ENCODE data around the gene CLDN9.

Gene CLDN9

DNA sequence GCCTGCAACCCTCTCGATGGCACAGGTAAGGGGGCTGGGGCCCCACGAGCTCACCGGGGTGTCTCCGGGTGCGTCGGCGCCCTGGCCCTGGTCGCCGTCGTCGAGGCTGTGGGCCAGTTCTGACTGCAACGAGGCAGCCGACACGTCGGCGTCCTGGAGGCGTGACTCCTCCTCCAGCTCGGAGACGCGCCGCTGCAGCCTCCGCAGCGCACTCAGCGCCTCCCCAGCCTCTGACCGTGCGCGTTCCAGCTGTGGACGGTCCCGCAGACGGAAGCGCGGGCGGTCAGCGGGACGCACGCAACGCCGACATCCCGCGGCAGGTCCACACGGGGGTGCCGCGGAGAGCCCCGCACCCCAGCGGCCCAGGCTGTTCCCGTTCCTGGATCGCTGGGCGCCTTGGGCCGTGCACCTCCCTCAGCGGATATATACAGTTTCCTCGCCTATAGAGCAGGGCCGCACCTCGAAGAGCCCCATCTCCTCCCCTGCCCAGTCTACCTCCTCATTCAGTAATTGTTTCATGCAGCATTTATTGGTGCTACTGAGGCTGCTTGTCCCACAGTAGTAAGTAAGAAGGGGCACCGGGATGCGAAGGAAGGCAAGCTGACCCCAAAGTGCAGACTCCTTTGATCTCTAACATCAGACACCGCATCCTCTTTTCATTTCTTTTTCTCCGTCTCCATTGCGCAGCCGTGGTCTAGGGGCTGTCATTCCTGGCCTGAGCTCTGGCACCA, 16.9 kb downstream of the CLDN9 start:
- Histone ChIP-seq H3K9me3 (ENCODE audit: control insufficient read depth, insufficient read depth, low read length) (no peaks in the 10 kb centered on the region), H3F3A (ENCODE audit: control insufficient read depth, insufficient read depth) (0 out of 2 replicates have a peak, but pooled peaks cover 2% of the 10 kb centered on the region), H3K27me3 (ENCODE audit: control insufficient read depth, low read length) (peaks cover 52% of the 10 kb centered on the region), H4K20me1 (ENCODE audit: control insufficient read depth, insufficient read depth, low read depth, low read length) (no peaks in the 10 kb centered on the region; the same call in 1 of the 2 replicates), H3K79me2 (ENCODE audit: control insufficient read depth, low read length) (peaks cover 5% of the 10 kb centered on the region), H3K4me1 (ENCODE audit: control insufficient read depth, low read length) (peaks cover 16% of the 10 kb centered on the region), H3K27ac (ENCODE audit: low read depth, low read length) (no peak overlapping the region), H3K4me2 (ENCODE audit: low read length) (no peak overlapping the region), H3K4me3 (ENCODE audit: low read length) (no peak overlapping the region), H3K36me3 (ENCODE audit: control insufficient read depth, low read length) (peaks cover 19% of the 10 kb centered on the region), H3K9me2 (replicated peaks; ENCODE audit: control insufficient read depth, low read length) (no peaks in the 10 kb centered on the region)
- TF ChIP-seq, protein P1, sequence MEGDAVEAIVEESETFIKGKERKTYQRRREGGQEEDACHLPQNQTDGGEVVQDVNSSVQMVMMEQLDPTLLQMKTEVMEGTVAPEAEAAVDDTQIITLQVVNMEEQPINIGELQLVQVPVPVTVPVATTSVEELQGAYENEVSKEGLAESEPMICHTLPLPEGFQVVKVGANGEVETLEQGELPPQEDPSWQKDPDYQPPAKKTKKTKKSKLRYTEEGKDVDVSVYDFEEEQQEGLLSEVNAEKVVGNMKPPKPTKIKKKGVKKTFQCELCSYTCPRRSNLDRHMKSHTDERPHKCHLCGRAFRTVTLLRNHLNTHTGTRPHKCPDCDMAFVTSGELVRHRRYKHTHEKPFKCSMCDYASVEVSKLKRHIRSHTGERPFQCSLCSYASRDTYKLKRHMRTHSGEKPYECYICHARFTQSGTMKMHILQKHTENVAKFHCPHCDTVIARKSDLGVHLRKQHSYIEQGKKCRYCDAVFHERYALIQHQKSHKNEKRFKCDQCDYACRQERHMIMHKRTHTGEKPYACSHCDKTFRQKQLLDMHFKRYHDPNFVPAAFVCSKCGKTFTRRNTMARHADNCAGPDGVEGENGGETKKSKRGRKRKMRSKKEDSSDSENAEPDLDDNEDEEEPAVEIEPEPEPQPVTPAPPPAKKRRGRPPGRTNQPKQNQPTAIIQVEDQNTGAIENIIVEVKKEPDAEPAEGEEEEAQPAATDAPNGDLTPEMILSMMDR (IDR thresholded peaks at IDR 0.05; ENCODE audit: low read depth, low read length, poor library complexity, severe bottlenecking), result no peak
- TF ChIP-seq EZH2phosphoT487 (IDR thresholded peaks at IDR 0.05; ENCODE audit: borderline replicate concordance, low read length), result no peak

DNA sequence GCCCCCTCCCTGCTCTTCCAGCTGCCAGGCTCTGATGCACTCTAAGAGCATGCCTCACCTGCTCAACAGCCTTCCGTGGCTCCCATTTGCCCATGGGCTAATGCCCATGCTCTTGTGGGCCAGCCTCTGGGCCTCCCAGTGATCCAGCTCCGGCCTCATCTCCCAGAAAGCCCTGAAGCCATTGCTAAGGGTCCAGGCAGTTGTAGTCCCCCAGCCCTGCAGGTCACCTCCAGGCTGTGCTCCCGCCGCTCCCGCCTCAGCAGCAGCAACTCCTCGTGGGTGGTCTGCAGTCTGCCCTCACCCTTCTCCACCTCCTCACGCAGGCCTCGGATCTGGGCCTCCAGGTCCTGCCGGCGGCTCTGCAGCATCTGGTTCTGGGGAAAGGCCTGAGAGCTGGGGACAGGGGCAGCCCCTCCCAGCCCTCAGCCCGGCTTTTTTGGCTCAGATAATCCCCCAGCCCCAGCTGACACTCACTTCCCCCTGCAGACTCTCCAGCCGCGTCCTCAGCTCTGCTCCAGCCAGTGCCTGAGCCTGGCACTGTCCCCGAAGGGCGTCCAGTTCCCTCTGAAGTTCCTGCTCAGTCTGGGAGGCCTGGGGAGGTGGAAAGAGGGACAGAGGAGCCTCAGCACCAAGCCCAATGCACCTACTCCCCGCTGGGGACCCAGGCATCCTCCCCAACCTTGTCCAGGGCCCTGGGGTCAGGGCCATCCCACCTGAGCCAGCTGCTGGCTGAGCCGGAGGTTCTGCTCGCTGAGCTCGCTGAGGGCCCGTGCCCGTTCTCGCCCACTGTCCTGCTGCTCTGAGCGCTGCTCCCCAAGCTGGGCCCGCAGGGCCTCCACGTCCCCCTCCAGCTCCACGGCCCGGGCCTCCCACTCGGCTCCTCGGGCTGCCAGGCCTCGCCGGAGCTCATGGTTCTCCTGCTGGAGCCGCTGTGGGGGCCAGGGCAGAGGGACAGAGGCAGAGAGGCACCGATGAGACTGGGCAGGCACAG, 17.8 kb downstream of the CLDN9 start:
- Histone ChIP-seq H3K9me2 (replicated peaks; ENCODE audit: control insufficient read depth, low read length) (no peaks in the 10 kb centered on the region), H3K27ac (ENCODE audit: low read depth, low read length) (no peak overlapping the region), H3K27me3 (ENCODE audit: control insufficient read depth, low read length) (peaks cover 58% of the 10 kb centered on the region), H3K79me2 (ENCODE audit: control insufficient read depth, low read length) (no peaks in the 10 kb centered on the region), H4K20me1 (ENCODE audit: control insufficient read depth, insufficient read depth, low read depth, low read length) (no peaks in the 10 kb centered on the region; the same call in 1 of the 2 replicates), H3K9me3 (ENCODE audit: control insufficient read depth, insufficient read depth, low read length) (no peaks in the 10 kb centered on the region), H3K4me3 (ENCODE audit: low read length) (no peak overlapping the region), H3K36me3 (ENCODE audit: control insufficient read depth, low read length) (peaks cover 19% of the 10 kb centered on the region), H3F3A (ENCODE audit: control insufficient read depth, insufficient read depth) (0 out of 2 replicates have a peak, but pooled peaks cover 2% of the 10 kb centered on the region), H3K4me2 (ENCODE audit: low read length) (no peak overlapping the region), H3K4me1 (ENCODE audit: control insufficient read depth, low read length) (peaks cover 16% of the 10 kb centered on the region)
- TF ChIP-seq, protein P1 (IDR thresholded peaks at IDR 0.05; ENCODE audit: low read depth, low read length, poor library complexity, severe bottlenecking), result no peak
- TF ChIP-seq EZH2phosphoT487 (IDR thresholded peaks at IDR 0.05; ENCODE audit: borderline replicate concordance, low read length), result no peak

- 0 out of 2 replicates have a peak, but pooled peaks cover 2% of the 10 kb centered on the region for H3F3A ChIP-seq (ENCODE audit: control insufficient read depth, insufficient read depth)
- H3K36me3 ChIP-seq (ENCODE audit: control insufficient read depth, low read length), result no peaks in the 10 kb centered on the region
- H3K9me3 ChIP-seq (ENCODE audit: control insufficient read depth, insufficient read depth, low read length), result no peaks in the 10 kb centered on the region
- H3K9me2 ChIP-seq (replicated peaks; ENCODE audit: control insufficient read depth, low read length), result no peaks in the 10 kb centered on the region
- H3K4me3 ChIP-seq (ENCODE audit: low read length), result no peak overlapping the region
- no peak overlapping the region for H3K27ac ChIP-seq (ENCODE audit: low read depth, low read length)
- H3K79me2 ChIP-seq (ENCODE audit: control insufficient read depth, low read length), result no peaks in the 10 kb centered on the region
- TF ChIP-seq, protein P1 (IDR thresholded peaks at IDR 0.05; ENCODE audit: low read depth, low read length, poor library complexity, severe bottlenecking), result no peak
- TF ChIP-seq EZH2phosphoT487 (IDR thresholded peaks at IDR 0.05; ENCODE audit: borderline replicate concordance, low read length), result peak; percentile 56; the same call in 1 of the 2 replicates
- H3K4me1 ChIP-seq (ENCODE audit: control insufficient read depth, low read length), result peaks cover 23% of the 10 kb centered on the region
- peaks cover 80% of the 10 kb centered on the region for H3K27me3 ChIP-seq (ENCODE audit: control insufficient read depth, low read length)
- no peaks in the 10 kb centered on the region; the same call in 1 of the 2 replicates for H4K20me1 ChIP-seq (ENCODE audit: control insufficient read depth, insufficient read depth, low read depth, low read length)
- H3K4me2 ChIP-seq (ENCODE audit: low read length), result no peak overlapping the region
These were observed 19.9 kb downstream of the CLDN9 start for GRCh38 chr16:3032624-3033023.
